Activated CD8-positive, alpha-beta T cell treated with anti-CD3 and anti-CD28 coated beads for 36 hours (primary cell): ENCODE measurements around the gene ABCC9. TPM values are rescaled to one million over a fixed set of nuclear protein-coding genes. Genes with fewer than 3 reads are reported as not detected.

Experiments
- ATAC-seq: fragments of 200-7000 bp; cut with Tn5 transposase; one replicate; pipeline ENCODE4 v1.10.0; 2021; ENCODE audit warnings: mild to moderate bottlenecking, moderate library complexity
- CTCF ChIA-PET: fragments of 350-600 bp; sonication (Branson Sonifier 250); formaldehyde crosslinking; loops from one replicate; lab custom pipeline; 2021; ENCODE audit warnings: antibody characterized with exemption; lab: Charles Lee
- POLR2A ChIA-PET: fragments of 350-600 bp; sonication (Branson Sonifier 250); formaldehyde crosslinking; loops from one replicate; lab custom pipeline; 2021; ENCODE audit warnings: antibody characterized with exemption; lab: Charles Lee
- DNase-seq: peaks from one replicate; pipeline ENCODE4 v3.0.0-alpha.2; 2020
- H3K27ac Mint-ChIP-seq: one replicate; pipeline ENCODE4 v1.8.0; 2021; ENCODE audit warnings: mild to moderate bottlenecking, mixed read lengths
- H3K27me3 Mint-ChIP-seq: one replicate; pipeline ENCODE4 v1.8.0; 2021; ENCODE audit warnings: mixed read lengths
- H3K36me3 Mint-ChIP-seq: one replicate; pipeline ENCODE4 v1.8.0; 2021; ENCODE audit warnings: low read depth, mixed read lengths
- H3K4me1 Mint-ChIP-seq: one replicate; pipeline ENCODE4 v1.8.0; 2021; ENCODE audit warnings: low read depth, mixed read lengths
- H3K4me3 Mint-ChIP-seq: one replicate; pipeline ENCODE4 v1.8.0; 2021; ENCODE audit warnings: mild to moderate bottlenecking, moderate library complexity, mixed read lengths
- H3K9me3 Mint-ChIP-seq: one replicate; pipeline ENCODE4 v1.8.0; 2021; ENCODE audit warnings: mixed read lengths
- CTCF ChIP-seq: fragments of 200-600 bp; IDR thresholded peaks from one replicate; pipeline ENCODE4 v1.8.0; 2022; ENCODE audit warnings: antibody characterized with exemption, mild to moderate bottlenecking
- intact Hi-C: fragments of 100-400 bp; cut with micrococcal nuclease; formaldehyde crosslinking; loops from one replicate; pipeline ENCODE4 v1.10.0; 2022
- total RNA-seq, 2 experiments: library from RNA; stranded (reverse); gene quantifications; one replicate each; pipeline ENCODE4 v1.2.3, GENCODE V29; 2021

The ABCC9 gene
- total RNA-seq, 2 experiments from 2014 or later = not detected

- TF ChIP-seq CTCF = no peak
- Mint-ChIP-seq H3K27me3 (peaks cover 15% of the 10 kb centered on the region), H3K4me3 (no peak overlapping the region), H3K9me3 (no peaks in the 10 kb centered on the region), H3K27ac (no peak overlapping the region), H3K4me1 (peaks cover 6% of the 10 kb centered on the region), H3K36me3 (no peaks in the 10 kb centered on the region)
- intact Hi-C loops = no loop called here
- DNase-seq = no peak
- CTCF ChIA-PET = interaction anchor here (1.0 kb wide), 1 partner anchor 71 kb away, joined by 4 read pairs; no protein-coding TSS in a partner anchor
- POLR2A ChIA-PET = no interaction called here
- no peak for ATAC-seq
Measured at GRCh38 chr12:21769307-21769706, 171.9 kb downstream of the ABCC9 start.

- POLR2A ChIA-PET = no interaction called here
Measured at GRCh38 chr12:21766403-21766802, 174.8 kb downstream of the ABCC9 start.

GRCh38 chr12:21764950-21765349 is 176.3 kb downstream of the ABCC9 start:
- no peak for TF ChIP-seq CTCF
- H3K4me3 Mint-ChIP-seq = no peak overlapping the region
- ChIA-PET CTCF (interaction anchor here (0.6 kb wide), 1 partner anchor 31 kb away, joined by 3 read pairs; no protein-coding TSS in a partner anchor), POLR2A (interaction anchor here (0.6 to 1.1 kb wide), 2 partner anchors 31 to 65 kb away, joined by 3 read pairs; no protein-coding TSS in a partner anchor)
- H3K27me3 Mint-ChIP-seq = peaks cover 1% of the 10 kb centered on the region
- H3K36me3 Mint-ChIP-seq = no peaks in the 10 kb centered on the region
- H3K4me1 Mint-ChIP-seq = no peaks in the 10 kb centered on the region
- no peak overlapping the region for H3K27ac Mint-ChIP-seq
- no peak for DNase-seq
- H3K9me3 Mint-ChIP-seq = no peaks in the 10 kb centered on the region
- intact Hi-C loops = no loop called here
- ATAC-seq = no peak

More at GRCh38 chr12:21766403-21766802, 174.8 kb downstream of the ABCC9 start:
- TF ChIP-seq CTCF = no peak
- intact Hi-C loops = no loop called here
- Mint-ChIP-seq H3K9me3 (no peaks in the 10 kb centered on the region), H3K4me3 (no peak overlapping the region), H3K4me1 (no peaks in the 10 kb centered on the region), H3K27me3 (peaks cover 1% of the 10 kb centered on the region), H3K27ac (no peak overlapping the region), H3K36me3 (no peaks in the 10 kb centered on the region)
- CTCF ChIA-PET = no interaction called here
- ATAC-seq (no peak), DNase-seq (no peak)

GRCh38 chr12:21764065-21764464 is 177.2 kb downstream of the ABCC9 start:
- ChIA-PET POLR2A (interaction anchor here (1.1 kb wide), 1 partner anchor 32 kb away, joined by 3 read pairs; no protein-coding TSS in a partner anchor), CTCF (no interaction called here)
- Mint-ChIP-seq H3K27me3 (peaks cover 1% of the 10 kb centered on the region), H3K4me3 (no peak overlapping the region), H3K36me3 (no peaks in the 10 kb centered on the region), H3K9me3 (no peaks in the 10 kb centered on the region), H3K27ac (no peak overlapping the region), H3K4me1 (no peaks in the 10 kb centered on the region)
- ATAC-seq = no peak
- DNase-seq = no peak
- intact Hi-C loops = no loop called here
- TF ChIP-seq CTCF = no peak

GRCh38 chr12:21763531-21763930 is 177.7 kb downstream of the ABCC9 start:
- intact Hi-C loops = no loop called here
- no peak overlapping the region for H3K27ac Mint-ChIP-seq
- ATAC-seq (no peak), DNase-seq (no peak)
- no peak overlapping the region for H3K4me3 Mint-ChIP-seq
- H3K9me3 Mint-ChIP-seq = no peaks in the 10 kb centered on the region
- H3K4me1 Mint-ChIP-seq = no peaks in the 10 kb centered on the region
- TF ChIP-seq CTCF = no peak
- H3K36me3 Mint-ChIP-seq = no peaks in the 10 kb centered on the region
- peaks cover 1% of the 10 kb centered on the region for H3K27me3 Mint-ChIP-seq
- CTCF ChIA-PET = no interaction called here
- POLR2A ChIA-PET = no interaction called here
